ENCODE measurements around the gene ACTL8.

The ACTL8 gene

DNA sequence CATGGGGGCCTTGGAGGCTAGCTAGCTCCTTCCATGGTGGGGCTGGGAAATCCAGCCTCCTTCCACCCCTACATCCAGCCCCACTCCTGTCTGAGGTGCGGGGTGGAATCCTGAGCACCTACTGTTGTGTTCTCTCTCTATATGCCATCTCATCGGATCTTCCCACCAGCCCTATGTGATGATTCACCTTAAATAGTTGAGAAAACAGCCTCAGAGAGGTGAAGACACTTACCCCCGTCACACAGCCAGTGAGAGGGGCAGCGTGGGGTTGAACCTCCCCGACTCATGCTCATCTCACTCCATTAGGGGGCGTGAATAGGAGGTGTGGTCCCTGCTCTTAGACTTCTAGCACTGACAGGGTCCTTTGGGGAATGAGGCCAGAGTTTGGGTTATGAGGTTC is 31.0 kb upstream of the ACTL8 start:
- TF ChIP-seq, protein P1, sequence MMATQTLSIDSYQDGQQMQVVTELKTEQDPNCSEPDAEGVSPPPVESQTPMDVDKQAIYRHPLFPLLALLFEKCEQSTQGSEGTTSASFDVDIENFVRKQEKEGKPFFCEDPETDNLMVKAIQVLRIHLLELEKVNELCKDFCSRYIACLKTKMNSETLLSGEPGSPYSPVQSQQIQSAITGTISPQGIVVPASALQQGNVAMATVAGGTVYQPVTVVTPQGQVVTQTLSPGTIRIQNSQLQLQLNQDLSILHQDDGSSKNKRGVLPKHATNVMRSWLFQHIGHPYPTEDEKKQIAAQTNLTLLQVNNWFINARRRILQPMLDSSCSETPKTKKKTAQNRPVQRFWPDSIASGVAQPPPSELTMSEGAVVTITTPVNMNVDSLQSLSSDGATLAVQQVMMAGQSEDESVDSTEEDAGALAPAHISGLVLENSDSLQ (IDR thresholded peaks at IDR 0.05) = no peak
- TF ChIP-seq ZNF384 (IDR thresholded peaks at IDR 0.05) = no peak
- TF ChIP-seq FOXA1 (IDR thresholded peaks at IDR 0.05) = no peak
- no peak for TF ChIP-seq CTBP1 (IDR thresholded peaks at IDR 0.05; ENCODE audit: borderline replicate concordance)
- TF ChIP-seq HDGF (IDR thresholded peaks at IDR 0.05; ENCODE audit: borderline replicate concordance) = no peak
- no peak for TF ChIP-seq NFRKB (IDR thresholded peaks at IDR 0.05)
- ChIA-PET POLR2A (no interaction called here), CTCF (interaction anchor here (0.9 to 1.4 kb wide), 2 partner anchors 21 to 63 kb away, joined by 3 read pairs; no protein-coding TSS in a partner anchor)
- DNase-seq (ENCODE audit: extremely low spot score) = no peak

DNA sequence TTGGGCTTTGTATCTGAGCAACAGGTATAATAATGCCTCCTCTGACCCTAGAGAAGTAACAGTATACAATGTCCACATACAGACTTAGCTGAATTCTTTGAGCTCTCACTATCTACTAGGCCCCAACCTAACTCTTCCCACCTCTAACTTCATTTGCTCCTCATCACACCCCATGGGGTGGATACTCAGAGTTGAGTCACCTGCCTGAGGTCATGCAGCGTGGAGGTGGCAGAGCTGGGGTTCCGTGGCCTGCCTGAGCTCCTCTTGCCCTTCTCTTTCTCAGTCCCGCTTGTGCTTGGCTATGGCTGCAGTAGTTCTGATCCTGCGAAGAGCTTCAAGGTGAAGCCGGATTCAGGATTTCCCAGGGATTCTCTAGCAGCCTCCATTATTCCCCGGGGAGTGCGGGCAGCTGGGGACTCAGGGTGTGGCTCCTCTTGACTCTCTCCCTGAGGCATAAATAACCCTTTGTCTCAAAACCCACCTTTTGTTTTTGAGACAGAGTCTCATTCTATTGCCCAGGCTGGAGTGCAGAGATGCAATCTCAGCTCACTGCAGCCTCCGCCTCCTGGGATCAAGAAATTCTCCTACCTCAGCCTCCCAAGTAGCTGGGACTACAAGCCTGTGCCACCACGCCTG is 29.9 kb upstream of the ACTL8 start:
- POLR2A ChIA-PET = no interaction called here
- CTCF ChIA-PET = interaction anchor here (0.6 to 1.4 kb wide), 4 partner anchors 9 to 438 kb away, joined by 3 to 5 read pairs (median 3); no protein-coding TSS in a partner anchor
- DNase-seq (ENCODE audit: extremely low spot score) = no peak
- TF ChIP-seq NFRKB (IDR thresholded peaks at IDR 0.05) = no peak
- no peak for TF ChIP-seq HDGF (IDR thresholded peaks at IDR 0.05; ENCODE audit: borderline replicate concordance)
- TF ChIP-seq TARDBP (IDR thresholded peaks at IDR 0.05) = no peak
- no peak for TF ChIP-seq BHLHE40 (IDR thresholded peaks at IDR 0.05; ENCODE audit: borderline replicate concordance)
- no peak for TF ChIP-seq SP1 (IDR thresholded peaks at IDR 0.05)
- TF ChIP-seq CTBP1 (IDR thresholded peaks at IDR 0.05; ENCODE audit: borderline replicate concordance) = no peak
- no peak for TF ChIP-seq FOXK2 (IDR thresholded peaks at IDR 0.05)
- no peak for TF ChIP-seq ELF4 (IDR thresholded peaks at IDR 0.05)
- TF ChIP-seq LEF1 (IDR thresholded peaks at IDR 0.05; ENCODE audit: borderline replicate concordance) = no peak
- no peak for TF ChIP-seq ZNF384 (IDR thresholded peaks at IDR 0.05)

DNA sequence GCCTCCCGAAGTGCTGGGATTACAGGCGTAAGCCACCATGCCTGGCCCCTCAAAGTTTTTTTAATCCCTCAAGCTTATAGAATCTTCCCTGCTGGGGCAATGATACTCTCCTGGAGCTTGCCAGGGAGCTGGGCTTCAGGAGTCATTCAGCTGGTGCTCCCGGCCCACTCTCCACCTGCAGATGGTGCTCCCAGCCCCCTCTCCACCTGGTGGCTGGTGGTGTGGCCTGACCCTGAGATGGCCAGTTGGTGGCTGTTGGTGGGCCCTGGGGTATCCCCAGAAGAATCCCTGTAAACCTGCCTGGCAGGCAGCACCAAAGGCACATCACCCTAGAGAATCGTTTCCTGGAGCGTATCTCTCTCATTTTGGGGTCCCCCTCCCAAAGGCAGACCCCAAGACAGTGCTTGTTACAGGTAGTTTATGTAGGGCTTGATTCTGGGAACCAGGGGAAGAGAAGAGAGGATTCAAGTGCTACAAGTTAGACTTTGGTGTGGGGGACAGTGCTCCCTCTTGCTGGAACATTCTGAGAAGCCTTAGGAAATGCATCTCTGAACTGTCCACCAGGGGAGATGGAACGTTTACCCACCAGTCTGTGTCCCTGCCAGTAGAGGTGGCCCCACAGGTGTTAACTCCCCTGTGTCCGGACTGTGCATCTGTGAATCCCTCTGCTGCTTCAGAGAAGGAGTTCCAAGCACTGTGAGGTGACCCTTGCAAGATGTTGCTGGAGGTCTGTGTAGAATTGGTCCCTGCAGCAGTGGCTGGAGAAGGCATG is 29.1 kb upstream of the ACTL8 start:
- POLR2A ChIA-PET = no interaction called here
- no peak for TF ChIP-seq ELF4 (IDR thresholded peaks at IDR 0.05)
- no peak for TF ChIP-seq TARDBP (IDR thresholded peaks at IDR 0.05)
- TF ChIP-seq, protein P1 (IDR thresholded peaks at IDR 0.05) = no peak
- TF ChIP-seq FOXA1 (IDR thresholded peaks at IDR 0.05) = no peak
- TF ChIP-seq NFRKB (IDR thresholded peaks at IDR 0.05) = no peak
- TF ChIP-seq SUZ12 (IDR thresholded peaks at IDR 0.05) = no peak
- TF ChIP-seq BHLHE40 (IDR thresholded peaks at IDR 0.05; ENCODE audit: borderline replicate concordance) = no peak
- TF ChIP-seq ARNT (IDR thresholded peaks at IDR 0.05) = no peak
- no peak for TF ChIP-seq LEF1 (IDR thresholded peaks at IDR 0.05; ENCODE audit: borderline replicate concordance)
- no peak for TF ChIP-seq FOXM1 (IDR thresholded peaks at IDR 0.05; ENCODE audit: borderline replicate concordance)
- no peak for TF ChIP-seq FOXK2 (IDR thresholded peaks at IDR 0.05)
- no peak for TF ChIP-seq HDGF (IDR thresholded peaks at IDR 0.05; ENCODE audit: borderline replicate concordance)
- TF ChIP-seq L3MBTL2 (conservative IDR thresholded peaks at IDR 0.05) = no peak
- TF ChIP-seq CTBP1 (IDR thresholded peaks at IDR 0.05; ENCODE audit: borderline replicate concordance) = no peak
- TF ChIP-seq ZNF384 (IDR thresholded peaks at IDR 0.05) = no peak
- TF ChIP-seq SP1 (IDR thresholded peaks at IDR 0.05) = no peak
- DNase-seq (ENCODE audit: extremely low spot score) = no peak
- CTCF ChIA-PET = interaction anchor here (0.6 kb wide), 1 partner anchor 10 kb away, joined by 3 read pairs; no protein-coding TSS in a partner anchor

DNA sequence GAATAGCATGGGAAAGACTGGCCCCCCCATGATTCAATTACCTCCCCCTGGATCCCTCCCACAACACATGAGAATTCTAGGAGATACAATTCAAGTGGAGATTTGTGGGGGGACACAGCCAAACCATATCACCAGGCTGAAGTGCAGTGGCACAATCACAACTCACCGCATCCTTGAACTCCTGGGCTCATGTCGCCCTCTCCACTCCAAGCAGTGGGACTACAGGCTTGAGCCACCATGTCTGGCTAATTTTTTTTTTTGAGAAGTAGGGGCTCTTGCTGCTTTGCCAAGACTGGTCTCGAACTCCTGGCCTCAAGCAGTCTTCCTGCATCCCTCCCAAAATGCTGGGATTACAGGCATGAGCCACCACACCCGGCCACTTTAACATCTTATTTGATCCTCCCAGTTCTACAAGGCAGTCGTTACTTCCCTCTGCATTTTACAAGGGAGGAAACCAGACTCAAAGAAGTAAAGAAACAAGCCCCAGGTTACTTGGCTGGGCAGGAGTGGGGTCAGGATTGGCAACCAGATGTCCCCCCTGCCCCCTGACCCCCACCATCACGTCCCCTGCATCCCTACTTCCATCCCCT is 26.9 kb upstream of the ACTL8 start:
- ChIA-PET CTCF (no interaction called here), POLR2A (no interaction called here)
- no peak for TF ChIP-seq ZNF384 (IDR thresholded peaks at IDR 0.05)
- no peak for TF ChIP-seq FOXK2 (IDR thresholded peaks at IDR 0.05)
- TF ChIP-seq NFRKB (IDR thresholded peaks at IDR 0.05) = no peak
- TF ChIP-seq SUZ12 (IDR thresholded peaks at IDR 0.05) = no peak
- no peak for TF ChIP-seq FOXM1 (IDR thresholded peaks at IDR 0.05; ENCODE audit: borderline replicate concordance)
- TF ChIP-seq ELF4 (IDR thresholded peaks at IDR 0.05) = no peak
- TF ChIP-seq, protein P1 (IDR thresholded peaks at IDR 0.05) = no peak
- no peak for TF ChIP-seq TARDBP (IDR thresholded peaks at IDR 0.05)
- TF ChIP-seq L3MBTL2 (conservative IDR thresholded peaks at IDR 0.05) = no peak
- no peak for TF ChIP-seq CTBP1 (IDR thresholded peaks at IDR 0.05; ENCODE audit: borderline replicate concordance)
- no peak for TF ChIP-seq LEF1 (IDR thresholded peaks at IDR 0.05; ENCODE audit: borderline replicate concordance)
- TF ChIP-seq ARNT (IDR thresholded peaks at IDR 0.05) = no peak
- TF ChIP-seq SP1 (IDR thresholded peaks at IDR 0.05) = no peak
- no peak for TF ChIP-seq FOXA1 (IDR thresholded peaks at IDR 0.05)
- no peak for DNase-seq (ENCODE audit: extremely low spot score)

DNA sequence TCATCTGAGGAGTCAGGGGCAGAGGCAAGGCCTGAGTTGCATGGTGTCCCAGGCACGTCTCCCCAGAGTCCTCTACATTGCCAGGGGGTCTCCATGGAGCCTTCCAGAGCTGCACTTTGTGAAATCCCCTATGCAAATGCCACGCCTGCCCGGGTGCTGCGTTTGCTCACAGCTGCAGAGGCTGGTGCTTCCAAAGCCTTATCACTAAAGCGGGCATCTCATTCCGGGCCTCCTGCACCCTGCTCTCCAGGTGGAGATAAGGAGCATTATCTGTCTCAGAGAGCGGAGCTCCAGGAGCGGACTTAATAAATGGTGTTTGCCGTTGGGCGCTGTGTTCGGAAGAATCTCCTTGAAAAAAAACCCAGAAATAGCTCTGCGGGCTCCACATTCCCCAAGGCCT is 25.9 kb upstream of the ACTL8 start:
- no peak for DNase-seq (ENCODE audit: extremely low spot score)
- CTCF ChIA-PET = interaction anchor here (0.7 kb wide), 1 partner anchor 697 kb away, joined by 3 read pairs; no protein-coding TSS in a partner anchor

More for the DNA sequence above, 25.9 kb upstream of the ACTL8 start:
- TF ChIP-seq FOXA1 (IDR thresholded peaks at IDR 0.05) (no peak), ZNF384 (IDR thresholded peaks at IDR 0.05) (no peak), SUZ12 (IDR thresholded peaks at IDR 0.05) (no peak), FOXM1 (IDR thresholded peaks at IDR 0.05; ENCODE audit: borderline replicate concordance) (no peak)
- TF ChIP-seq, protein P1 (IDR thresholded peaks at IDR 0.05) = no peak
- POLR2A ChIA-PET = no interaction called here

Data from HEK293T (cell line).